Neural progenitor cell (in vitro differentiated cells): ENCODE data around the gene PLA2G4B.

Experiments
- CTCF ChIP-seq: fragments of 200-600 bp; sonication (generic); IDR thresholded peaks from 2 replicates; pipeline ENCODE4 v1.5.1; 2017; ENCODE audit warnings: antibody characterized with exemption, mild to moderate bottlenecking
- EZH2 ChIP-seq: fragments of 200-600 bp; sonication (generic); IDR thresholded peaks from 2 replicates; pipeline ENCODE4 v1.6.1; 2017; ENCODE audit warnings: antibody characterized with exemption, mild to moderate bottlenecking, moderate library complexity

GRCh38 chr15:41885841-41886240 is 47.2 kb downstream of the PLA2G4B start:
- TF ChIP-seq CTCF: no peak
- TF ChIP-seq EZH2: no peak
